Tongue (tissue), 2 donors: ENCODE data around the gene CACNB2. TPM values are rescaled to one million over a fixed set of nuclear protein-coding genes. Genes with fewer than 3 reads are reported as not detected.

Experiments
- DNase-seq: peaks from one replicate; pipeline ENCODE4 v3.0.0-alpha.2; 2015
- total RNA-seq: library from RNA; depleted of rRNA; stranded (reverse); fragments of >200 nt; gene quantifications from one replicate; pipeline ENCODE4 v1.2.3, GENCODE V29; 2014

CACNB2 gene
- 3.3 TPM for total RNA-seq

DNA sequence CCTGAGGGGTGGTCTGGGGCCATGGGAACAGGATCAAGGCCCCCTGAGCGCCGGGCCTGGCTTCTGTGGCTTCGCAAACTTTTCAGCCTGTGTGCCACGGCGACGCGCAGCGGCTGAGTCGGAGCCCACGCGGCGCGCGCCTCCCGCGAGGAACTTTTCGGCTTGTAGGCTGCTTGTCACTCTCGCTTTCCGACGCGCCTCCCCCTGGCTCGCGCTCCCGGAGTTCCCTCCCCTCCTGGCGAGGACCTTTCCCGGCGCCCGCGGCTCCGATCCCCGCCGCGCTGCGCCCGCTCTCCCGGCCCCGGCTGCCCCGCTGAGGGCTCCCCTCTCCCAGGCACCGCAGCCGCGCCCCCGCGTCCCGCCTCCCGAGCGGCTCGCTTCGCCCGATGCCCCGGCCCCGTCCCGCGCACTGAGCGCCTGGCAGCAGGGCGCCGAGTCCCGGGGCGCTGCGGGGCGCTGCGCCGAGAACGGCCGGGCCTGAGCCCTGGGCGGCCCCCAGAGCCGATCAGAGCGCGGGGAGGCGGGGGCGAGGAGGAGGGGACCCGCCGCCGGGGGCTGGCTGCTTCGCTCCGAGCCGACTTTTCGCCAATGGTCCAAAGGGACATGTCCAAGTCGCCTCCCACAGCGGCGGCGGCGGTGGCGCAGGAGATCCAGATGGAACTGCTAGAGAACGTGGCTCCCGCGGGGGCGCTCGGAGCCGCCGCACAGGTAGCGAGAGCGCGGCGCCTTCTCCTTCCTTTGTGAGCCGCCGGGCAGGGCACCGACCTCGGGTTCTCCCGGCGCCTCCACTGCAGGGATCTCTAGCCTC, at the start of gene CACNB2:
Gene CACNB2, plus strand, starts transcription at position 276 of the 808 bp plus-strand sequence.
- DNase-seq: peak; percentile 82

DNA sequence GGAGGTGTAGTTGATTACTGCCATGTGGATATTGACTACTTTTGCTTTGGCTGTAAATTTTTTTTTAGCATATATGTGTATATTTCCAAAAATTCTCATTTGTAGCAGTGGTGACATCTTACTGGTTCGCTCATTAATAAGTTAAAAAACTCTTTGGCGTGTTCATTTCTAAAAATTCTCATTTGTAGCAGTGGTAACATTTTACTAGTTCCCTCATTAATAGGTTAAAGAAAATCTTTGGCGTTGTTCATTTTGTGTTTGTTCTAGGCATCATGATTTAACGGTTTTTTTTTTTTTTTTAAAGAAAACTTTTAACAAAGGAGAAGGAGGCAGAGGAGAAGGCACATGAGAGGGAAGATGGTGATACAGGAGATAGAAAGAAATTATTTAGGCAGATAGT, 45.9 kb upstream of the CACNB2 start:
- DNase-seq: no peak

DNA sequence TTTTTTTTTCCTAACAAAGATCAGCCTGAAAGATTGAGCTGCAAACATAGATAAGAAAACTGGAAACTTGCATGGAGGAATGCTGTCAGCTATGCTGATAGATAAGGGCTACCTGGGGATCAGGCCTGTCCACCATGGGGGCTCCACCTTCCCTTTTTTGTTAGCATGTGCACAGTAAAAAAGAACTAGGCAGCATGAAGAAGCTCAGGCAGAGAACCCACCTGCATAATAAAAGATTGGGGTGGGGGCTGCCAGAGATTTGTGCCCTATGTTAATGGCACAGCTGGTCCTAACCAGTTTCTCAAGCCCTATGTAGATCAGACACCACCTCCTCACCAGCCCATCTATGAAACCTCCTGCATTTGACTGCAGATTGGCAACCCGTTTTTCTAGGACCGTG, 45.4 kb upstream of the CACNB2 start:
- no peak for DNase-seq

DNA sequence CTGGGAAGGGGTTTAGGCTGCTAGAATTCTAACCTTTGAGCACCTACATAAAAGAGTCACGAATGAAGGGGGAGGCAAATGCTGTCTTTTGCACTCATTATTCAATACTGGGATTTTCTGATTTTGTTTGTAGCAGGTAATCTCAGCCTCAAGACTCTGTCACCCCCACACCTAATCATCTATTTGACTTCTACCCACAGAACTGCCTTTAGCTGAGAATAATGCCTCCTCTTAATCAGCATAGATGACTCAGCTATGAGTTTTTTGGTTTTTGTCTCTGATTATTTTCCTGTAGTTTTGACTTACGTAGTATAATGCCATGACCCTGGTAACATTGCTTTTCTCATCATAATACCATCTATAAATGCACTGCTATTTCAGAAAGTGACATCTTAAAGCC, 42.7 kb upstream of the CACNB2 start:
- DNase-seq: no peak

DNA sequence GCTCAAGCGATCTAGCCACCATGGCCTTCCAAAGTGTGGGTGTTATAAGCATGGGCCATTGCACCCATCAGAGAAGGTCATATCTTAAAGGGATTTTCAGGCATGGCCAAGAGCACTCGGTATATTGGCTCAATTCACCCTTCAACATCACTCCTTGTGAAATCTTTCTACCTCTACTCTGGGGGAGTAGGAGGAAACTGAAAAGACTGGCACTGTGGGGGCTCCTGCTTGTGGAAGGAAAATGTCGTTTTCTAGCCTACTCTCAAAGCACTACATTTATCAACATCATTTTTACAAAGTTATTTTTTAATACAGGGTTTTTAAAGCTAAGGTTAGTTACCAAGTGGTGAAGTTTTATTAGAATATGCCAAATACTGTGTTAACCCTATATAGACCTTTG, 42.0 kb upstream of the CACNB2 start:
- DNase-seq: no peak

DNA sequence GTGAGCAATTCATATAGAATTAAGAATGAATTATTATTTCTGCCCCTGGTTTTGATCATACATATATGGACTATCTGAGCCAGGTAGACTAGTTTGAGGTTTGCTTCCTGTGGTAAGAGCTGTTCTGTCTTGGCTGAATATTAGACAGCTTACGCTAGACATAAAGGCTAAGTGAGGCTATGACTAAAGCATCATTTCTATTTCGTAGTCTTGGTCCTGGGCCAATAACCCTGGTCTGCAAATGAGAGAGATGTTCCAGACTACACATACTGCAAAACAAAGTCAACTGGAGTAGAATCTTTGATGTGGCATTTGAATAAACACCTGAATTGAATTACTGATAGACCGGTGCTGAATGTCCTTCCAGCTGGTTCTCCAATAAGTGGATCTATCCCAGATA, 40.8 kb upstream of the CACNB2 start:
- DNase-seq: no peak

DNA sequence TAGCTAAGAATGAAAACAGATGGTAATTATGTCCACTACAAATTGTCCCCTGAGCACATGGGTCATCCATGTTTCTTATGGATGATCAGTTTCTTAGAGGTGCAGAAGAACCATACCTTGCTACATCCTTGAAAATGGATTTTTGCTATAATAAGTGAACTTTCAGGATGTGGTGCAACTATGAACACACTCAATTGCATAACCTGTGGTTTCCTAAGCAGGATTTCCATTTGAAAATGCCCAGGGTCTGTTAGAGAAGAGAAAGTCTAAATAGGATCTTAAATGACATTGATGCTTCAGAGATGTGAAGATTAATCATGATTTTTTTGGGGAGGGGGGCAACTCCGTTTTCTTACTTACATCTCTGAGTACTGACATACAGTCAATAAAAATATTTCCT, 39.6 kb upstream of the CACNB2 start:
- no peak for DNase-seq

DNA sequence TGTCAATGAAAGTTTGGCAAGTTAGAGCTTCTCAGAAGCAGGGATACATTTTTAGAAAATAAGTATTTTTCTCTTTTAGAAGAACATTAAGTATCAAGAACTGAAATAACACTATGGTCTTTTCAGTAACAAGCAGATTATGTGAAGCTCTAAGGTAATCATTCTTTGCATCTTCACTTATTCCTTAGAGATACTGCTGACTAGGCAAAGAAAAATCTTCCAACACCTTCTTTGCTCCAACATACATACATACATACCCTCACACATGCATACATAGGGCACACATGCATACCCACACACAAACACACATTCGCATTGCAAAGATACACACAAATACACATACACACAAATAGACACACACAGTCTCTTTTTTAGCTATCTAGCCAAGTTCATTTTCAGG, 37.8 kb upstream of the CACNB2 start:
- no peak for DNase-seq

DNA sequence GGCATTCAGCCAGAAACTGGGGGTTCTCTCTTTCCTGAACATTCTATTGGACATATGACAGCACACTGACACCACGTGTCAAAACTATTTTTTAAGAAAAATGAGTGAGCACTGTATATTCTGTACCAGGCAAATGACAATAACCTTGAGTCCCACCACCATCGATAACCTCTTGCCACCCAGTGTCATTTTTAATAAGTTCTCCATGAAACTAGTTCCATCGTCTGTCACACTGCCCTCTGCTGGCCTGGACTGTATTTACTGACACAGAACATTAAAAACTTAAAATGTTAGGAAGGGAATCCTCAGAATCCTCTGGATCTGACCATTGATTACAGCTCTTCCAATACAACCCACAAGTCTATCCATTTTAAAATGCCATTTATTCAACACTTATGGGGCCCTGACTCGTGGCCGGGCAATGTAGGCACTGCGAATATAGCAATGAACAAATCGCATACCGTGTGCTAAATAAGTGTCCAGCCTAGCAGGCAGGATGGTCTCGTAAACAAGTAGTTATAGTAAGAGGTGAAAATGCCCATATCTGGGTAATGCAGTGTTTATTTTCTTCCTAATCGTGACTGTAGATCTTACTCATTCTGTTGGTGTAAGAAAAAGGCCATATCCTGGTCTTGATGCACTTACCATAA, 35.9 kb upstream of the CACNB2 start:
- peak; percentile 60 for DNase-seq

DNA sequence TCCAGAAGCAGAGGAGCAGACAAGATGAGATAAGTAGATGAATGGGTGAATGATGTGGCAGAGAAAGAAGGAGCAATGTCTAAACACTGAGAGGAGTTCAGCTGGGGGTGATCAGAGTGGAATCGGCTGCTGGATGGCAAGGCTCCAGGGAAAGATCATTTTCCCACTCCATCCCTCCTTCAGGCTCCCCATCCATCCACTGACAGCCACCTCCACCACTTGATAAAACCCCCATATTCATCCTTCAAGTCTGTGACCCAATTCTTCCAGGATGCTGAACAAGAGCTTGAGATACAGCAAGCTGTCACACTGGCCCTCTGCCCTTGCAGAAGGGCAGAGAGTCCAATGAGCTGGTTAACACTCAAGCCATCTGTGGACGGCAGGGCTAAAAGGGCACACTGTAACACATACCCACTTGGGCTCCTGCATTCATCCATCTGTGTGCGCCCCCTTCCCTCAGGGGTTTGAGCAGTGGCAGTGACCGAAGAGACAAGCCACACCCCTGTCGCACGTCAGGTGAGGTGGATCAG, 30.8 kb upstream of the CACNB2 start:
- DNase-seq: no peak

DNA sequence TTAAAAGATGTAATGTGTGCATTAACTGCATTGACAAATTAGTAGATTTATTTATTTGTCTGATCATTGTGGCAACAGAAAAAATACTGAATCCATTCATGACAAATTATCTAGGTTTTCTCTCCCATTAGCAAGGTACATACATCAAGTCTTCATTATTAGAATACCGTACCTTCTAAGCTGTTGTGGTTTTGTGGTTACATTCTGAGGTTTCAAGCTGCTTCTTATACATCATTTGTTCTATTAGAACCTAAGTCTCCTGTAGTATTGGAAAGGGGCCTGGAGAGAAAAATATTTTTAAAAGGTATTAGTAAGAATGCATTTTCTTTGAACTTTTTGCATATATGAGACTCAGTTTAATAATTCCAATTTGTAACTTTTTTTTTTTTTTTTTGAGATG, 26.3 kb upstream of the CACNB2 start:
- DNase-seq: no peak

DNA sequence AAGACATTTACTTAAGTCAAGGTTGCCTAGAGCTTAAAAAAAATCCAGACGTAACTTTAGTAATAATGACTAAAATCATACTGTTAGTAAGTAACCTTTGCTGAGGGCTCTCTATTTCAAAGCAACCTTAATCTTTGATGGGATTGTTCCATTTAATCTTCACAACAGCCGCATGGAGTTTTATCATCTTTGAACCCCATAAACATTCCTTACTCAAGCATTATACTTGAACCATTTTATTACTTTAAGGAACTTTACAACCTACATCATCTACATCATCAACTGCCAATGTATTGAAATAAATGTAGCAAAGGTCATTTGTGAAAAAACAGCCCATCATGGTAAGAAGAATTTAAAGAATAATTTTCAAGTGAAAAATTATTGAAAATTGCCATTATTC, 22.9 kb upstream of the CACNB2 start:
- DNase-seq: no peak

DNA sequence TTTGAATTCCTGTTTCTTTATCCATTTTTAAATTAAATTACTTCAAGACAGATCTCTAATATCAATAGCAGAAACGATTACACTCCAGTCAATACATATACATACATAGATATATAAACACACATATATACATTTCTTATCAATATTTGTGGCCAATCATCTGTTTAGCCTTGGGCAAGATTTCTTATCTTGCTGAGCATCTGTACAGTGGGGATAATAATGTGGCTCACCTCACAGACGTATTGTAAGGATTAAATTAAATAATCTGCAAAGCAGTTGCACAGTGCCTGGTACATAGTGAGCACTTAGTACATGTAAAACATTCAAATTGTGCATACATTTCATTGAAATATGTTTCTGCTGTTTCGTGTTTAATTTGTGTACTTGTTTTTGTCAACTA, 17.5 kb upstream of the CACNB2 start:
- DNase-seq: no peak

DNA sequence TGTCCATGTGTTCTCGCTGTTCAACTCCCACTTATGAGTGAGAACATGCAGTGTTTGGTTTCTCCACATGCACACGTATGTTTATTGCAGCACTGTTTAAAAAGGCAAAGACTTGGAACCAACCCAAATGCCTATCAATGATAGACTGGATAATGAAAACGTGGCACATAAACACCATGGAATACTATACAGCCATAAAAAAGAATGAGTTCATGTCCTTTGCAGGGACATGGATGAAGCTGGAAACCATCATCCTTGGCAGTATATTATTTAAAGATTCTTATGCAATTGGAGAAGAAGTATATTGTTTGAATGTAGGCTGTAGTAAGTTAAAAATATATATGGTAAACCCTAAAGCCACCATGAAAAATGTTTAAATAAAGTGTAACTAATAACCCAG, 7.2 kb upstream of the CACNB2 start:
- no peak for DNase-seq

DNA sequence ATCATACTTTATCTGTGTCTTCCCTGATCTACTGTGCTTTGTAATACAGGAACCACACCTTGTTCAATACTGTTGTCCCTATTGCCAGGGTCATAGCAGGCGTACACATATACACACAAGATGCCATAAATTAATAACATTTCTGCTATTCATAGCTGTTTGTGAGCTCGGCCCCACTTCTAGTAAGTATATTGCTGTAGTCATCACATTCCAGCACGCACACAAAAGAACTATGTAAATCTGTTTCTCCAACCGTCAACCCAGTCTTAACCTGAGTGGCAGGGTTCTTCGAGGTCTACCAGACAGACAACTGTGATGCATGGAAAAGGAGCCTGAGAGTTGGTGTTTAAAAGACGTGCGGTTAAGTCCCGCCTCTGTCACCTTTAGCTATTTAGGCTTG, 5.7 kb upstream of the CACNB2 start:
- no peak for DNase-seq

DNA sequence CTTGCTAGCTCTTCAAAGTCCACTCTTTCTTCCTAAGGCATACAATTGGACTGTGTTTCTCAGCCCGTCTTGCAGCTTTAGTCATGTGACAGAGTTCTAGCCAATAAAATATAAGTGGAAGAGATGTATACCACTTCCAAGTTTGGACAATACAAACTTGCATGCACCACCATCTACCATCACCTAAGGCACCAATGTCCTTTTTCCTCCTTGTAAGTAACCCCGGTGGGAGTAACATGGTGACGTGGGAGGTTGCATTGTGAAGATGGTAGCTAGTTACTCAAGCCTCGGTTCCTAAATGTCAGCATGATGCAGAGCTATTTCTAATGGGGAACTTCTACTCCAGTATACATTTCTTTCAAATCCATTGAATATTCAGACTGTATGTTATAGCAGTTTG, 5.3 kb upstream of the CACNB2 start:
- no peak for DNase-seq

DNA sequence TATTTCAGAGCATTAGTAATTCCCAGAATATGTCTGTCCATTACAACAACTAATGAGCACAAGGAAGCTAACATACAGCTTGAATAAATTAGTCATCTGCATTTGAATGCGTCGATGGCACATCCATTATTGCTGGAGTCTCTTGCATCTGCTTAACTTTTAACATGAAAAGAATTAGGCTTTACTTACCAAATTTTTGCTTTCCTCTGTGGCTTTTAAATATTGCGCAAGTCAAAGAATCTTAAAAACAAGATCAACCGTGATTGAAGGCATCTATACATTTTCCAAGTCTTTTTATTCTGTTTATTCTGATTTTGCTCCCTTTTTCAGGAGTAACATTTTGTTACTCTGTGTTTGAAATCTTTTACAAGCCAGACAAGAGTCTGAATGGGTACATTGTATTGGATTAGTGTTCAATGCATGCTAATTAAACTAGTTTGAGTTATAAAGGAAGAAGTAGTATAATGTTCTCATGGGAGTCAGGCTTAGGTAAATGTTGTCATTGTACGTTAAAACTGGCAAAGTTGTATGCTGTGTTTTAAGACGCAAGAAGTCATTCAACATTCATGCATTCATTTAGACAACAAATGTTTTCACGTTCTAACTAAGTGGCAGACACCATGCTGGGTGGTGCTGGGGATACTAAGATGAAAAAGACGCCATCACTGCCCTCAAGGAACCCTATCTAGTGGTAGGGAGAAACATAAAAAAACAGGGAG, 4.0 kb upstream of the CACNB2 start:
- no peak for DNase-seq

DNA sequence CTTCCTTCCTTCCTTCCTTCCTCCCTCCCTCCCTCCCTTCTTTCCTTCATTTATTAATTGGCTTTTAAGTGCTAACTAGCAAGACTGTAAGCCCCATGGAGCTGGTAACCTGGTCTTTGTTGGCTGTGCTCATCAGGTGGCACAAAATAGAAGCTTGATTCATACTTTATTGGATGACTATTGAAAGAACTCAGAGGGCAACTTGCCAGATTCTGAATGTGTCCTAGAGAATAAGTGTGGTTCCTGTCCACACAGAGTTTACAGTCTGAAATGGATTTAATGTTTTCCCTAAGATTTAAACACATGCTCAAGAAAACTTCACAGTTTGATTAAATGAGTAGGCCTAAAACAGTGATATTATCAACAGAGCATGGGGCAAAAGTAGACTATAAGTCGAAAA, 3.1 kb upstream of the CACNB2 start:
- no peak for DNase-seq

DNA sequence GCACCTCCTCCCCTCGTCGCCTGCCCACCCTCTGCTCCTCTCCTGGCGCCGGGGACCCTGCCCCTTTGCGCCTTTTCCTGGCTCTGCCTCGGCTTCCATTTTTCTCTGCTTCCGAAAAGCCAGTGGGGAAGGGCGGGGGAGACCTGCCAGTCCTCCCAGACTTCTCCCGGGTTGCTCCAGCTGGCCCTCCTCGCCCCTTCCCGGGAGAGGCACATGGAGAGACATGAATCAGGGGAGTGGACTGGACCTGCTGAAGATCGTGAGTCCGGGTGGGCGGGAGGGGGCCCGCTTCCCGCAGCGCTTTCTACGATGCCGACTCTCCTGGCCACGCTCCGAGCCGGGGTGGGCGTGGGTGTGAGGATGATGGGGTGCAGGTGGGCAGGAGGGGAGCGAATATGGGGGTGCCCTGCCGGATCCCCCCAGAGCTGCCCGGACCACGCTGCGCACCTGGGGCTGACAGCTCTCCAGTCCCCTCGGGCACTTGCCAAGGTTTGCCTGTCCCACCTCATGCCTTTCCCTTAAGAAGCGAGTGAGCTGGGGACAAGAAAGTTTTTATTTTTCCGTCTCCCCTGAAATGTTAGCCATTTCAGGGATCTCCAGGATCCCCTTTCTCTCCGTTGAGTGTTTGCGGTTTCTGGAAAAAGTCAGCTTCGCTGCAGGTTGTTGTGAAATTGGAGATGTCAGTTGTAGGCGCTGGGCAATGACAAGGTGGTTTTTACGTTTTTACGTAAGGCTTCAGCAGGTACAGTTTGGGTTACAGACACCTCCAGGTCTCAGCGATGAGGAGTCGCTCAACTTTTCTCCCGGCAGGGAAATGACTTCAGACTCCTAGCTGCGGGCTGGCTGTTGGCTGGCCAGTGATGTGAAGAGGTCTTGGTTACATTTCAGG, 977 bp downstream of the CACNB2 start:
- DNase-seq: peak; percentile 41

DNA sequence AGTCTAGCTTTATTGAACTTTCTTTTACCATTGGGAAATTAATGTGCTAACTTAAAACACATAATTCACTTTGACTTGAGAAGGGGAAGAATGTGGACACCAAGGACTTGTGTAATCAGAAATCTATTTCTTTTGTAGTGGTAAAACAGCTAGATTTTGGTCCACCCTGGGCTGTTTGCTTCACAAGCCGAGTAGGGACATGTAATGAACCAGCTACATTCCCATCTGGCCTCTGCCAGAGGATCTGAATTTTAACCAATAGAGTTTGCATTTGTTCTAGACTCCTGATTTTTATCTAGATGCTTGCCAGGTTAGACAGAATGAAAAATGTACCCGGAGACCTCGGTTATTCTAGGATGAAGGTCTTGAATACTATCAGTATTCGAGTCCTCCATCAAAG, 1.9 kb downstream of the CACNB2 start:
- no peak for DNase-seq

DNA sequence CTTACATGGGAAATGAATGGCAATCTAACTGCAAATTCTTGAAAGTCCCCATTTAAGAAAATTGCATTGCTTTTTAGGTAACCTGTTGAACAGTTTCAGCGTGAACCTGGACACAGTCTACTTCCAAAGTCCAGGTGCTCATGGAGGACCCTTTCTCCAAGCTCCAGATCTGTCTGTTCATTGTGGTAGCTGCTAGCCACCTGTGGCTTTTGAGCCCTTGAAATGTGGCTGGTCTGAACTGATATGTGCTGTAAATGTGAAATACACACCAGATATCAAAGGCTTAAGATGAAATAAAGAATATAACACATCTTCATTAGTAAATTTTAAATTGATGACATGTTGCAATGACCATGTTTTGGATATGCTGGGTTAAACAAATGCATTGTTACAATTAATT, 4.2 kb downstream of the CACNB2 start:
- DNase-seq: no peak

DNA sequence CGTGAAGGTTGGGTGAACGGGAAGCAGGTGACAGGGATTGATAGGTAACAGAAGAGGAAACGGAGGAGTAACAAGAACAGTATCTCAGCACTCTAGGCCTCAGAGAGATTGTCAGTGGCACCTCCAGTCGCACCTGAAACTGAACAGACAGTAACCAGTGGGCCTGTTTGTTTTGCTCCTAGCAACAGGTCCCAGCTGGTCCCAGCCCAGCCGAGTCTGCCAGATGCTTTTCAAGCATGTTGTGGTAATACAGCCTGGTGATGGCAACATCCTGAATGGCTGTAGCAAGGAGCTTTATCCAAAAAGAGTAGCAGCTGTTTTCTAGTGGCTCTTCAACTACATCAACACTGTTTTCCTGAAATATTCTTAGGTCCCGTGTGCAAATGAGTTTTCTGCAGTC, 4.7 kb downstream of the CACNB2 start:
- peak; percentile 77 for DNase-seq
